Hepatocyte (in vitro differentiated cells): Measurements from ENCODE around the gene HELZ2. TPM values are rescaled to one million over a fixed set of nuclear protein-coding genes. Genes with fewer than 3 reads are reported as not detected.

Source experiments
- DNase-seq: peaks from one replicate; pipeline ENCODE4 v3.0.0-alpha.2; 2016; ENCODE audit warnings: low spot score
- H2AFZ ChIP-seq: fragments of 200-600 bp; sonication (generic); 2 replicates; pipeline ENCODE4 v1.6.0; 2016; ENCODE audit warnings: antibody characterized with exemption, mild to moderate bottlenecking
- H3K27ac ChIP-seq: fragments of 200-600 bp; sonication (generic); 2 replicates; pipeline ENCODE4 v1.5.1; 2016; ENCODE audit warnings: mild to moderate bottlenecking
- H3K27me3 ChIP-seq: fragments of 200-600 bp; sonication (generic); 2 replicates; pipeline ENCODE4 v1.6.1; 2016
- H3K36me3 ChIP-seq: fragments of 200-600 bp; sonication (generic); replicated peaks from 2 replicates; pipeline ENCODE4 v1.5.1; 2016; ENCODE audit warnings: low read depth; ENCODE audit not compliant: insufficient read depth
- H3K4me1 ChIP-seq: fragments of 200-600 bp; sonication (generic); 2 replicates; pipeline ENCODE4 v1.5.1; 2016; ENCODE audit warnings: mild to moderate bottlenecking, moderate library complexity; ENCODE audit not compliant: insufficient read depth
- H3K4me2 ChIP-seq: fragments of 200-600 bp; sonication (generic); 2 replicates; pipeline ENCODE4 v1.6.0; 2016
- H3K4me3 ChIP-seq: fragments of 200-600 bp; sonication (generic); 2 replicates; pipeline ENCODE4 v1.5.1; 2016; ENCODE audit warnings: mild to moderate bottlenecking
- H3K79me2 ChIP-seq: fragments of 200-600 bp; sonication (generic); 2 replicates; pipeline ENCODE4 v1.6.0; 2017; ENCODE audit warnings: mild to moderate bottlenecking
- H3K9me2 ChIP-seq: fragments of 200-600 bp; sonication (generic); replicated peaks from 2 replicates; pipeline ENCODE4 v1.6.0; 2017; ENCODE audit warnings: mild to moderate bottlenecking; ENCODE audit not compliant: insufficient read depth
- H3K9me3 ChIP-seq: fragments of 200-600 bp; sonication (generic); 2 replicates; pipeline ENCODE4 v1.5.1; 2016; ENCODE audit warnings: low read depth, mild to moderate bottlenecking
- H4K20me1 ChIP-seq: fragments of 200-600 bp; sonication (generic); 2 replicates; pipeline ENCODE4 v1.6.0; 2016; ENCODE audit warnings: mild to moderate bottlenecking; ENCODE audit not compliant: insufficient read depth, poor library complexity, severe bottlenecking
- EZH2 ChIP-seq: fragments of 200-600 bp; sonication (generic); IDR thresholded peaks from 2 replicates; pipeline ENCODE4 v1.6.1; 2016; ENCODE audit warnings: antibody characterized with exemption, mild to moderate bottlenecking, borderline replicate concordance
- EZH2phosphoT487 ChIP-seq: fragments of 200-600 bp; sonication (generic); IDR thresholded peaks from one replicate; pipeline ENCODE4 v1.6.1; 2018; ENCODE audit warnings: antibody characterized with exemption, mild to moderate bottlenecking, low read depth, moderate library complexity; ENCODE audit not compliant: unreplicated experiment, severe bottlenecking
- WGBS: methylation state at CpG from one replicate; pipeline ENCODE4 v1.1.6; 2016; ENCODE audit warnings: low lambda C conversion rate; ENCODE audit errors: missing lambda C conversion rate; 5-methylcytosine and 5-hydroxymethylcytosine counted together
- polyA plus RNA-seq: library from polyadenylated mRNA; unstranded; fragments of >200 nt; fragmentation: Nextera tagmentation; extraction: Ambion mirVana; gene quantifications from 2 replicates; pipeline ENCODE4 v1.2.1, GENCODE V29; 2016
- total RNA-seq: library from RNA; depleted of rRNA; stranded (reverse); fragments of >200 nt; gene quantifications from 2 replicates; pipeline ENCODE4 v1.2.3, GENCODE V29; 2014
- TF ChIP-seq, protein P1 (sequence below): fragments of 200-600 bp; sonication (generic); IDR thresholded peaks from 2 replicates; pipeline ENCODE4 v1.5.1; 2016; ENCODE audit warnings: antibody characterized with exemption, mild to moderate bottlenecking; ENCODE audit not compliant: poor library complexity

Gene HELZ2
- total and polyA plus RNA-seq, 2 experiments from 2014 or later: 4.6 to 17.0 TPM

- H3K4me2 ChIP-seq: peak overlapping the region; percentile 90
- DNase-seq: peak; percentile 93
- H3K9me2 ChIP-seq: no peaks in the 10 kb centered on the region
- TF ChIP-seq EZH2 (no peak), EZH2phosphoT487 (no peak)
- TF ChIP-seq, protein P1, sequence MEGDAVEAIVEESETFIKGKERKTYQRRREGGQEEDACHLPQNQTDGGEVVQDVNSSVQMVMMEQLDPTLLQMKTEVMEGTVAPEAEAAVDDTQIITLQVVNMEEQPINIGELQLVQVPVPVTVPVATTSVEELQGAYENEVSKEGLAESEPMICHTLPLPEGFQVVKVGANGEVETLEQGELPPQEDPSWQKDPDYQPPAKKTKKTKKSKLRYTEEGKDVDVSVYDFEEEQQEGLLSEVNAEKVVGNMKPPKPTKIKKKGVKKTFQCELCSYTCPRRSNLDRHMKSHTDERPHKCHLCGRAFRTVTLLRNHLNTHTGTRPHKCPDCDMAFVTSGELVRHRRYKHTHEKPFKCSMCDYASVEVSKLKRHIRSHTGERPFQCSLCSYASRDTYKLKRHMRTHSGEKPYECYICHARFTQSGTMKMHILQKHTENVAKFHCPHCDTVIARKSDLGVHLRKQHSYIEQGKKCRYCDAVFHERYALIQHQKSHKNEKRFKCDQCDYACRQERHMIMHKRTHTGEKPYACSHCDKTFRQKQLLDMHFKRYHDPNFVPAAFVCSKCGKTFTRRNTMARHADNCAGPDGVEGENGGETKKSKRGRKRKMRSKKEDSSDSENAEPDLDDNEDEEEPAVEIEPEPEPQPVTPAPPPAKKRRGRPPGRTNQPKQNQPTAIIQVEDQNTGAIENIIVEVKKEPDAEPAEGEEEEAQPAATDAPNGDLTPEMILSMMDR: peak; percentile 85
- H3K27me3 ChIP-seq: no peaks in the 10 kb centered on the region
- H2AFZ ChIP-seq: peak overlapping the region; percentile 18
- 41% methylated on average over 14 of the region's 34 CpGs for WGBS
- H4K20me1 ChIP-seq: no peaks in the 10 kb centered on the region
- no peaks in the 10 kb centered on the region for H3K36me3 ChIP-seq
- H3K27ac ChIP-seq: no peak overlapping the region
- no peaks in the 10 kb centered on the region for H3K9me3 ChIP-seq
- no peaks in the 10 kb centered on the region for H3K79me2 ChIP-seq
- H3K4me3 ChIP-seq: no peak overlapping the region
- peaks cover 3% of the 10 kb centered on the region for H3K4me1 ChIP-seq
Observed at GRCh38 chr20:63537525-63538203, 36.4 kb downstream of the HELZ2 start.

- WGBS: 95% methylated on average over 29 of the region's 29 CpGs
- Histone ChIP-seq H3K4me2 (peak within 1 kb of the TSS; percentile 90), H3K36me3 (no peaks in the 10 kb centered on the region), H2AFZ (peak within 1 kb of the TSS; percentile 18), H3K4me1 (peaks cover 3% of the 10 kb centered on the region), H3K9me2 (no peaks in the 10 kb centered on the region), H3K27me3 (no peaks in the 10 kb centered on the region), H3K27ac (no peak within 1 kb of the TSS), H3K4me3 (no peak within 1 kb of the TSS), H3K9me3 (no peaks in the 10 kb centered on the region), H3K79me2 (no peaks in the 10 kb centered on the region), H4K20me1 (no peaks in the 10 kb centered on the region)
- DNase-seq: no peak
- no peak for TF ChIP-seq EZH2phosphoT487
- TF ChIP-seq EZH2: no peak
Observed at GRCh38 chr20:63536997-63537524, 37.0 kb downstream of the HELZ2 start, which contains the start of gene PTK6. PTK6 (minus strand) TSS chr20:63537376; CDS start chr20:63537314, 62 bp downstream.

DNA sequence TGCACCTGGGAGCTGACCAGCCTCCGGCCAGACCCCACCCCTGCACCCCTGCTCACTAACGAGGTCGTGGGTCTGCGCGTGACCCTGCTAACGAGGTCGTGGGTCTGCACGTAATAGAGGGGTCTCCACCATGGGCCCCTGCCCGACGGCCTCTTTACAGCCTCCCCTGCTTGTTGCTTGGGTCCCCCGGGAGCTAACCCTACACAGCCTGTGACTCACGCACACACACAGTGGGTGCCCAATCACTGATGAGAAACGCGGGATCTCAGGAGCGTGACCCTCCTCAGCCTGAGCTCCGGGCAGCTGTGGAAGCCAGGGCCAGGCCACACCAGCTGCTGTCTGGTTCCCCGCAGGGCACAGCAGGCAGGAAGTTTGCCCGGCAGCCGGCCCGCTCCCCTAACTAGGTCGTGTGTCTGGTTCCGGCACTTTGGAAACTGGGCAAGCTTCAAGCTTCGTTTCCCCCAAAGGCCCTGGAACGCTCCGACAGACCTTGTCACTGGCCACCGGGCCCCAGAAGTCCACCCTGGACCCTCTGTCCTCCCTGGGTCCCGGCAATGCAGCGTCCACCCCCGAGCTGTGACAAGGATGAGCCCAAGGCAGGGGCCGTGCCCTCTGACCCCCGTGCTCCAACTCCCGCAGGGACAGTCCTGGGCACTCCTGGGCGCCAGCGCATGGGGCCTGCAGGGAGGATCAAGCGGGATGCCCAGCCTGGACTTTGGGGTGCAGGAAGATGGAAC, 37.6 kb downstream of the HELZ2 start:
- H3K9me2 ChIP-seq: no peaks in the 10 kb centered on the region
- no peaks in the 10 kb centered on the region for H3K27me3 ChIP-seq
- TF ChIP-seq EZH2phosphoT487: no peak
- WGBS: 85% methylated on average over 34 of the region's 35 CpGs
- H3K9me3 ChIP-seq: no peaks in the 10 kb centered on the region
- no peak overlapping the region for H2AFZ ChIP-seq
- H4K20me1 ChIP-seq: no peaks in the 10 kb centered on the region
- H3K4me3 ChIP-seq: no peak overlapping the region
- no peak for DNase-seq
- peaks cover 3% of the 10 kb centered on the region for H3K4me1 ChIP-seq
- H3K4me2 ChIP-seq: no peak overlapping the region
- no peaks in the 10 kb centered on the region for H3K79me2 ChIP-seq
- no peak overlapping the region for H3K27ac ChIP-seq
- no peaks in the 10 kb centered on the region for H3K36me3 ChIP-seq

DNA sequence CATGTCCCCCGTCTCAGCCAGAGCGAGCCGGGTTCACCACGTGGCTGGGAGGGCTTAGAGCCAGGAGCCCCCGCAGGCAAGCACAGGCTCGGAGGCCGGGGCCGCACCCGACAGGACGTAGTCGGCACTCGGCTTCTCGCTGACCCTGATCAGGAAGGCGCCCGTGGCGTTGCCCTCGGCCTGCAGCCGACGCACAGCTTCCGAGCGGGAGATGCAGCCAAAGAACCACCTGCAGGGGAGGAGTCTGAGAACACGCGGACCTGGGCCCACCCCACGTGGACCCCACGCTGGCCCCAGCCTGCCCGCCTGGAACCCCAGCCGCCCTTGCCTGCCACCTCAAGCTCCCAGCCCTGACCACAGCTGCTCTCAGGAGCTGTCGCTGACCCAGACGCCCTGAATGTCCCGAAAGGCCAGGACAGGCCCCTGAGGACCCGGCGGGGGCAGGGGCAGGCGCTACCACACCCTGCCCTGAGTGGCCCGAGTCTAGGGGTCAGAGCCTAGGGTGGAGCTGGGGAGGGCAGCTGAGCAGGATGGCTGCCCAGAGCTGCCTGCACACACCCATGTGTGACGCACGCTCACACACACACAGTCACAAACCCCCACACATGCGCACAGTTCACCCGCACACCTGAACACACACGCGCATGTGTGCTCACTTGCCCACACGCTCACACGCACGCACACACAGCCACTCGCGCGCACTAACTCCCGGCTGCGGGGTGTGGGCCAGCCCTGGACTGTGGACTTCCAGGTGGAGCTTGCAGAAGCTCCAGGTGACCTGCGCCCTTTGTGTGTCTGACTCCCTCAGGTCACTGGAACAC, 39.0 kb downstream of the HELZ2 start:
- no peaks in the 10 kb centered on the region for H3K9me2 ChIP-seq
- no peaks in the 10 kb centered on the region for H3K27me3 ChIP-seq
- no peaks in the 10 kb centered on the region for H3K9me3 ChIP-seq
- no peaks in the 10 kb centered on the region for H4K20me1 ChIP-seq
- H2AFZ ChIP-seq: no peak overlapping the region
- DNase-seq: no peak
- H3K4me3 ChIP-seq: no peak overlapping the region
- no peak overlapping the region for H3K27ac ChIP-seq
- TF ChIP-seq, protein P1: no peak
- TF ChIP-seq EZH2phosphoT487 (no peak), EZH2 (no peak)
- 84% methylated on average over 32 of the region's 49 CpGs for WGBS
- no peaks in the 10 kb centered on the region for H3K36me3 ChIP-seq
- no peaks in the 10 kb centered on the region for H3K79me2 ChIP-seq
- peaks cover 3% of the 10 kb centered on the region for H3K4me1 ChIP-seq
- H3K4me2 ChIP-seq: no peak overlapping the region
